ENCODE data around the gene LRBA. TPM values are rescaled to one million over a fixed set of nuclear protein-coding genes. Genes with fewer than 3 reads are reported as not detected.

LRBA gene
- total RNA-seq, 2 donors from 2014 or later = 50.1 to 59.9 TPM

GRCh38 chr4:150323406-150324325 is 691.4 kb downstream of the LRBA start:
- Histone ChIP-seq H3K27me3 (no peaks in the 10 kb centered on the region), H3K27ac (no peak overlapping the region), H3K36me3 (replicated peaks in 1 of 2; ENCODE audit: insufficient read depth in 1 of 2, low read depth in 2 of 2) (no peaks in the 10 kb centered on the region), H3K4me3 (no peak overlapping the region), H3K9me3 (no peaks in the 10 kb centered on the region), H3K4me1 (no peaks in the 10 kb centered on the region)
- no peak for TF ChIP-seq POLR2A (IDR thresholded peaks at IDR 0.05)
- no peak for TF ChIP-seq CTCF (IDR thresholded peaks at IDR 0.05)
- intact Hi-C loops (cut with DNase I) = no loop called here
- no peak for ATAC-seq
- 82 to 89% methylated on average over 7 of the region's 7 CpGs for WGBS, 2 donors
- no peak for DNase-seq

GRCh38 chr4:150322646-150323045 is 692.4 kb downstream of the LRBA start:
- no peak for DNase-seq
- intact Hi-C loops (cut with DNase I) = no loop called here
- no peak for ATAC-seq
- Histone ChIP-seq H3K36me3 (replicated peaks in 1 of 2; ENCODE audit: insufficient read depth in 1 of 2, low read depth in 2 of 2) (no peaks in the 10 kb centered on the region), H3K4me3 (no peak overlapping the region), H3K4me1 (no peaks in the 10 kb centered on the region), H3K9me3 (no peaks in the 10 kb centered on the region), H3K27me3 (no peaks in the 10 kb centered on the region), H3K27ac (no peak overlapping the region)
- 86 to 92% methylated on average over 4 of the region's 4 CpGs for WGBS, 2 donors
- no peak for TF ChIP-seq POLR2A (IDR thresholded peaks at IDR 0.05)
- no peak for TF ChIP-seq CTCF (IDR thresholded peaks at IDR 0.05)

GRCh38 chr4:150321113-150321512 is 694.0 kb downstream of the LRBA start:
- Histone ChIP-seq H3K27ac (no peak overlapping the region), H3K4me1 (no peaks in the 10 kb centered on the region), H3K4me3 (no peak overlapping the region), H3K27me3 (no peaks in the 10 kb centered on the region), H3K9me3 (no peaks in the 10 kb centered on the region), H3K36me3 (replicated peaks in 1 of 2; ENCODE audit: insufficient read depth in 1 of 2, low read depth in 2 of 2) (no peaks in the 10 kb centered on the region)
- intact Hi-C loops (cut with DNase I) = no loop called here
- ATAC-seq = no peak
- 80 to 95% methylated on average over 3 of the region's 3 CpGs for WGBS, 2 donors
- no peak for DNase-seq
- TF ChIP-seq CTCF (IDR thresholded peaks at IDR 0.05) (no peak), POLR2A (IDR thresholded peaks at IDR 0.05) (no peak)

- no peak for ATAC-seq
- Histone ChIP-seq H3K27me3 (no peaks in the 10 kb centered on the region), H3K9me3 (no peaks in the 10 kb centered on the region), H3K36me3 (replicated peaks in 1 of 2; ENCODE audit: insufficient read depth in 1 of 2, low read depth in 2 of 2) (no peaks in the 10 kb centered on the region), H3K4me1 (no peaks in the 10 kb centered on the region), H3K27ac (no peak overlapping the region), H3K4me3 (no peak overlapping the region)
- TF ChIP-seq POLR2A (IDR thresholded peaks at IDR 0.05) (no peak), CTCF (IDR thresholded peaks at IDR 0.05) (no peak)
- DNase-seq = no peak
- WGBS, 2 donors = 81 to 92% methylated on average over 4 of the region's 4 CpGs
- intact Hi-C loops (cut with DNase I) = no loop called here
Observed at GRCh38 chr4:150318971-150319370, 696.1 kb downstream of the LRBA start.

- ATAC-seq (no peak), DNase-seq (no peak)
- Histone ChIP-seq H3K36me3 (replicated peaks in 1 of 2; ENCODE audit: insufficient read depth in 1 of 2, low read depth in 2 of 2) (no peaks in the 10 kb centered on the region), H3K27ac (no peak overlapping the region), H3K4me1 (no peaks in the 10 kb centered on the region), H3K4me3 (no peak overlapping the region), H3K9me3 (no peaks in the 10 kb centered on the region), H3K27me3 (no peaks in the 10 kb centered on the region)
- 46 to 50% methylated on average over 2 of the region's 2 CpGs for WGBS, 2 donors
- intact Hi-C loops (cut with DNase I) = no loop called here
- TF ChIP-seq POLR2A (IDR thresholded peaks at IDR 0.05) (no peak), CTCF (IDR thresholded peaks at IDR 0.05) (no peak)
Observed at GRCh38 chr4:150318527-150318926, 696.6 kb downstream of the LRBA start.

Measured in body of pancreas (tissue), 4 donors.